HL-60 (cell line): Measurements from ENCODE around the gene PSMC4.

Source experiments
- CTCF ChIP-seq: IDR thresholded peaks from one replicate; pipeline ENCODE4 v1.5.1; 2011; ENCODE audit warnings: low read length, control low read depth, inconsistent platforms; ENCODE audit not compliant: insufficient read depth
- GABPA ChIP-seq: IDR thresholded peaks from 2 replicates; pipeline ENCODE4 v1.6.1; 2012; ENCODE audit warnings: low read depth
- POLR2AphosphoS5 ChIP-seq: IDR thresholded peaks from 2 replicates; pipeline ENCODE4 v1.6.1; 2012; ENCODE audit warnings: low read depth

- no peak for TF ChIP-seq CTCF
- no peak for TF ChIP-seq POLR2AphosphoS5
- TF ChIP-seq GABPA = no peak
Measured at GRCh38 chr19:40013991-40014390, 43.0 kb downstream of the PSMC4 start.
